ENCODE measurements around the gene PPP2R2D. TPM values are rescaled to one million over a fixed set of nuclear protein-coding genes. Genes with fewer than 3 reads are reported as not detected.
A peak's percentile ranks its signal among the peaks of the same experiment; 100 is the strongest.

PPP2R2D gene
- total RNA-seq, 4 donors from 2014 or later: 18.6 to 27.5 (median 22.1) TPM

- DNase-seq: no peak
- Histone ChIP-seq H3K27me3 (peaks cover 0 to 36% (median 1%) of the 10 kb centered on the region in 4 donors), H3K4me3 (no peak overlapping the region), H3K9me3 (no peaks in the 10 kb centered on the region), H3K36me3 (no peaks in the 10 kb centered on the region), H3K27ac (no peak overlapping the region), H3K4me1 (peaks cover 17 to 34% (median 23%) of the 10 kb centered on the region in 3 donors)
- 60 to 67% methylated on average over 5 of the region's 5 CpGs for WGBS, 2 donors
- intact Hi-C loops (cut with DNase I): no loop called here
- TF ChIP-seq CTCF (IDR thresholded peaks at IDR 0.05) (no peak), POLR2A (IDR thresholded peaks at IDR 0.05) (no peak)
Observed at GRCh38 chr10:131898713-131899112, 2.1 kb upstream of the PPP2R2D start.

GRCh38 chr10:131899116-131899690, 1.6 kb upstream of the PPP2R2D start:
- H3K27me3 ChIP-seq: peaks cover 0 to 31% (median 1%) of the 10 kb centered on the region in 4 donors
- 66 to 82% methylated on average over 8 of the region's 8 CpGs for WGBS, 2 donors
- peaks cover 17 to 38% (median 28%) of the 10 kb centered on the region in 3 donors for H3K4me1 ChIP-seq
- no peak overlapping the region for H3K27ac ChIP-seq
- no peak for TF ChIP-seq POLR2A (IDR thresholded peaks at IDR 0.05)
- TF ChIP-seq CTCF (IDR thresholded peaks at IDR 0.05): no peak
- no peak for DNase-seq
- intact Hi-C loops (cut with DNase I): no loop called here
- no peaks in the 10 kb centered on the region for H3K9me3 ChIP-seq
- no peaks in the 10 kb centered on the region for H3K36me3 ChIP-seq
- H3K4me3 ChIP-seq: no peak overlapping the region

- peak overlapping the region; percentile 63 to 98 (median 92) for H3K4me3 ChIP-seq
- no peak for DNase-seq
- H3K27ac ChIP-seq: peak overlapping the region; percentile 94 to 97 (median 97)
- H3K36me3 ChIP-seq: no peaks in the 10 kb centered on the region
- intact Hi-C loops (cut with DNase I): no loop called here
- peaks cover 0 to 27% (median 1%) of the 10 kb centered on the region in 4 donors for H3K27me3 ChIP-seq
- no peak for TF ChIP-seq POLR2A (IDR thresholded peaks at IDR 0.05)
- TF ChIP-seq CTCF (IDR thresholded peaks at IDR 0.05): no peak
- WGBS, 2 donors: 22 to 48% methylated on average over 9 to 21 of the region's 24 CpGs
- peaks cover 22 to 44% (median 29%) of the 10 kb centered on the region in 3 donors for H3K4me1 ChIP-seq
- H3K9me3 ChIP-seq: no peaks in the 10 kb centered on the region
Observed at GRCh38 chr10:131899695-131900349, 986 bp upstream of the PPP2R2D start.

- peak overlapping the region; percentile 94 to 97 (median 97) for H3K27ac ChIP-seq
- peaks cover 0 to 21% (median 1%) of the 10 kb centered on the region in 4 donors for H3K27me3 ChIP-seq
- intact Hi-C loops (cut with DNase I): no loop called here
- peaks cover 0 to 9% (median 0%) of the 10 kb centered on the region in 3 donors for H3K36me3 ChIP-seq
- no peak for TF ChIP-seq CTCF (IDR thresholded peaks at IDR 0.05)
- TF ChIP-seq POLR2A (IDR thresholded peaks at IDR 0.05): peak in 2 of 4 donors; percentile 13 to 15
- H3K4me1 ChIP-seq: peaks cover 22 to 57% (median 34%) of the 10 kb centered on the region in 3 donors
- H3K9me3 ChIP-seq: no peaks in the 10 kb centered on the region
- no peak for DNase-seq
- H3K4me3 ChIP-seq: peak overlapping the region; percentile 63 to 98 (median 92)
- 0 to 1% methylated on average over 19 to 20 of the region's 83 CpGs for WGBS, 2 donors
Observed at GRCh38 chr10:131901181-131901829, 497 bp downstream of the PPP2R2D start.

GRCh38 chr10:131902211-131902610, 1.4 kb downstream of the PPP2R2D start:
- intact Hi-C loops (cut with DNase I): no loop called here
- H3K4me1 ChIP-seq: peaks cover 22 to 65% (median 34%) of the 10 kb centered on the region in 3 donors
- 40 to 58% methylated on average over 5 of the region's 5 CpGs for WGBS, 2 donors
- peaks cover 0 to 20% (median 1%) of the 10 kb centered on the region in 4 donors for H3K27me3 ChIP-seq
- DNase-seq: no peak
- peak overlapping the region; percentile 63 to 98 (median 92) for H3K4me3 ChIP-seq
- peak overlapping the region in 3 of 4 donors; percentile 94 to 97 (median 97) for H3K27ac ChIP-seq
- TF ChIP-seq POLR2A (IDR thresholded peaks at IDR 0.05): no peak
- no peak for TF ChIP-seq CTCF (IDR thresholded peaks at IDR 0.05)
- H3K36me3 ChIP-seq: peaks cover 0 to 18% (median 0%) of the 10 kb centered on the region in 3 donors
- H3K9me3 ChIP-seq: no peaks in the 10 kb centered on the region
